IMR-90 (cell line): Measurements from ENCODE around the gene DDX42. TPM values are rescaled to one million over a fixed set of nuclear protein-coding genes. Genes with fewer than 3 reads are reported as not detected.

Experiments
- ATAC-seq: fragments of 200-7000 bp; cut with Tn5 transposase; 2 replicates; pipeline ENCODE4 v1.9.1; 2020; ENCODE audit warnings: low read depth, mild to moderate bottlenecking, moderate library complexity
- BruUV-seq: library from RNA; stranded (reverse); fragments of 400-500 nt; replicated peaks from 2 replicates; lab custom pipeline; 2021; lab: Mats Ljungman, UMichigan
- CTCF ChIA-PET: fragments of 300-600 bp; formaldehyde crosslinking; extraction: SDS; loops from one replicate; lab custom pipeline; 2021; ENCODE audit warnings: antibody characterized with exemption; lab: Yijun Ruan, JAX
- POLR2A ChIA-PET: fragments of 300-600 bp; sonication (Branson Sonifier 250); formaldehyde crosslinking; loops from one replicate; lab custom pipeline; 2022; ENCODE audit warnings: antibody characterized with exemption; ENCODE audit not compliant: unreplicated experiment; lab: Charles Lee
- DNase-seq: peaks from one replicate; pipeline ENCODE4 v3.0.0; 2013
- H2AFZ ChIP-seq: replicated peaks from 2 replicates; pipeline ENCODE3; 2013; ENCODE audit warnings: low read length, mild to moderate bottlenecking; ENCODE audit not compliant: poor library complexity
- H2AK5ac ChIP-seq: 2 replicates; pipeline ENCODE4 v1.6.1; 2013; ENCODE audit warnings: low read depth, low read length, inconsistent platforms
- H2AK9ac ChIP-seq: replicated peaks from 2 replicates; pipeline ENCODE3; 2013; ENCODE audit warnings: mild to moderate bottlenecking, low read depth, low read length, moderate library complexity; ENCODE audit not compliant: poor library complexity
- H2BK120ac ChIP-seq: 2 replicates; pipeline ENCODE4 v1.6.1; 2013; ENCODE audit warnings: low read depth, low read length, inconsistent platforms
- H2BK15ac ChIP-seq: 3 replicates; pipeline ENCODE4 v1.6.1; 2013; ENCODE audit warnings: low read depth, low read length, inconsistent platforms
- H2BK20ac ChIP-seq: 2 replicates; pipeline ENCODE4 v1.6.1; 2013; ENCODE audit warnings: low read depth, mild to moderate bottlenecking, inconsistent platforms, low read length, moderate library complexity
- H2BK5ac ChIP-seq: 2 replicates; pipeline ENCODE4 v1.6.1; 2013; ENCODE audit warnings: mild to moderate bottlenecking, low read depth, low read length, inconsistent platforms; ENCODE audit not compliant: poor library complexity, severe bottlenecking
- H3K14ac ChIP-seq: replicated peaks from 2 replicates; pipeline ENCODE4 v1.6.1; 2013; ENCODE audit warnings: low read depth, low read length, inconsistent platforms
- H3K18ac ChIP-seq: 2 replicates; pipeline ENCODE4 v1.6.1; 2013; ENCODE audit warnings: low read depth, low read length, control low read depth
- H3K23ac ChIP-seq: 2 replicates; pipeline ENCODE4 v1.6.1; 2013; ENCODE audit warnings: low read depth, low read length, inconsistent platforms
- H3K27ac ChIP-seq: 2 replicates; pipeline ENCODE4 v1.5.1; 2013; ENCODE audit warnings: mild to moderate bottlenecking, control low read depth, low read length; ENCODE audit not compliant: insufficient read depth
- H3K27me3 ChIP-seq: 2 replicates; pipeline ENCODE4 v1.6.1; 2013; ENCODE audit warnings: low read length; ENCODE audit not compliant: control insufficient read depth, insufficient read depth
- H3K36me3 ChIP-seq: 2 replicates; pipeline ENCODE4 v1.6.1; 2013; ENCODE audit warnings: low read length, mixed read lengths; ENCODE audit not compliant: control insufficient read depth, insufficient read depth
- H3K4ac ChIP-seq: 2 replicates; pipeline ENCODE4 v1.6.1; 2013; ENCODE audit warnings: low read depth, low read length, inconsistent platforms
- H3K4me1 ChIP-seq: 2 replicates; pipeline ENCODE4 v1.6.1; 2013; ENCODE audit warnings: low read length, mixed read lengths; ENCODE audit not compliant: control insufficient read depth, insufficient read depth
- H3K4me2 ChIP-seq: 2 replicates; pipeline ENCODE4 v1.6.1; 2013; ENCODE audit warnings: low read depth, mild to moderate bottlenecking, control low read depth, low read length, moderate library complexity
- H3K4me3 ChIP-seq: 2 replicates; pipeline ENCODE4 v1.5.1; 2013; ENCODE audit warnings: low read depth, mild to moderate bottlenecking, control low read depth, low read length, moderate library complexity; ENCODE audit not compliant: insufficient read depth
- H3K56ac ChIP-seq: 2 replicates; pipeline ENCODE4 v1.6.1; 2013; ENCODE audit warnings: low read length, inconsistent platforms; ENCODE audit not compliant: insufficient read depth; ENCODE audit errors: extremely low read depth
- H3K79me1 ChIP-seq, 2 experiments: 2 replicates each; pipeline ENCODE4 v1.6.1; 2013; ENCODE audit warnings: low read length in 2 of 2, inconsistent platforms in 1 of 2, low read depth in 1 of 2
- H3K9ac ChIP-seq: 2 replicates; pipeline ENCODE4 v1.6.1; 2013; ENCODE audit warnings: low read depth, low read length, control low read depth
- H3K9me1 ChIP-seq: 2 replicates; pipeline ENCODE4 v1.6.1; 2013; ENCODE audit warnings: low read length, inconsistent platforms; ENCODE audit not compliant: insufficient read depth
- H3K9me3 ChIP-seq: 2 replicates; pipeline ENCODE4 v1.6.1; 2013; ENCODE audit warnings: low read length; ENCODE audit not compliant: control insufficient read depth, insufficient read depth
- H4K20me1 ChIP-seq: 2 replicates; pipeline ENCODE4 v1.6.1; 2013; ENCODE audit warnings: low read length, inconsistent platforms; ENCODE audit not compliant: insufficient read depth
- H4K5ac ChIP-seq: 2 replicates; pipeline ENCODE4 v1.6.1; 2013; ENCODE audit warnings: mild to moderate bottlenecking, low read depth, low read length, control low read depth
- H4K8ac ChIP-seq, 2 experiments: 2 replicates each; pipeline ENCODE4 v1.6.1; 2013; ENCODE audit warnings: low read depth in 2 of 2, low read length in 2 of 2, control low read depth in 1 of 2, inconsistent platforms in 1 of 2
- H4K91ac ChIP-seq: 2 replicates; pipeline ENCODE4 v1.6.1; 2013; ENCODE audit warnings: low read depth, low read length, inconsistent platforms; ENCODE audit not compliant: insufficient read depth
- CHD1 ChIP-seq: IDR thresholded peaks from 2 replicates; pipeline ENCODE4 v1.6.1; 2012; ENCODE audit warnings: low read depth, low read length, improper control_type of control experiment
- CTCF ChIP-seq: conservative IDR thresholded peaks from 2 replicates; pipeline ENCODE4 v1.5.1; 2012; ENCODE audit warnings: mild to moderate bottlenecking, low read depth, low read length, improper control_type of control experiment
- FOS ChIP-seq: fragments of 150-350 bp; IDR thresholded peaks from 2 replicates; pipeline ENCODE4 v1.6.1; 2016; ENCODE audit warnings: low read depth, low read length
- MXI1 ChIP-seq: IDR thresholded peaks from 2 replicates; pipeline ENCODE4 v1.6.1; 2012; ENCODE audit warnings: low read depth, mild to moderate bottlenecking, low read length, moderate library complexity, borderline replicate concordance
- POLR2A ChIP-seq: IDR thresholded peaks from 2 replicates; pipeline ENCODE4 v1.6.1; 2012; ENCODE audit warnings: mild to moderate bottlenecking, low read depth, low read length
- SMC3 ChIP-seq: fragments of 150-350 bp; IDR thresholded peaks from 2 replicates; pipeline ENCODE4 v1.6.1; 2016; ENCODE audit warnings: low read depth, mild to moderate bottlenecking, antibody characterized with exemption, low read length, moderate library complexity
- WGBS, 2 experiments: methylation state at CpG; one replicate each; pipeline versions ENCODE4 v1.1.5 to v1.1.7; 2013; ENCODE audit warnings: missing lambda C conversion rate in 2 of 2; ENCODE audit not compliant: insufficient read length in 1 of 2; ENCODE audit errors: extremely low coverage in 2 of 2; 5-methylcytosine and 5-hydroxymethylcytosine counted together
- dilution Hi-C: fragments of 300-500 bp; cut with HindIII; formaldehyde crosslinking; loops from one replicate; pipeline ENCODE4 v1.14.3; 2018; ENCODE audit warnings: low sequenced_read_pairs; ENCODE audit not compliant: unreplicated experiment
- in situ Hi-C: fragments of 300-500 bp; cut with MboI; formaldehyde crosslinking; loops from 3 replicates; pipeline ENCODE4 v1.14.3; 2019; ENCODE audit warnings: low sequenced_read_pairs, inconsistent platforms, mixed read lengths
- intact Hi-C: fragments of 100-400 bp; cut with micrococcal nuclease; formaldehyde crosslinking; loops from 2 replicates; pipeline ENCODE4 v1.10.0; 2022
- polyA plus RNA-seq, 3 experiments: library from polyadenylated mRNA; depleted of rRNA; stranded (reverse); fragments of >200 nt; gene quantifications; 2 replicates each; pipeline ENCODE4 v1.2.3, GENCODE V29; 2012; ENCODE audit warnings: low replicate concordance in 1 of 3
- total RNA-seq: library from RNA; depleted of rRNA; stranded (reverse); fragments of >200 nt; gene quantifications from 2 replicates; pipeline ENCODE4 v1.2.3, GENCODE V29; 2012
- TF ChIP-seq, protein P1 (sequence below): fragments of 150-350 bp; IDR thresholded peaks from 2 replicates; pipeline ENCODE4 v1.6.1; 2016; ENCODE audit warnings: low read depth, mild to moderate bottlenecking, low read length, moderate library complexity, borderline replicate concordance

DDX42 gene
- total and polyA plus RNA-seq, 2 of the 4 experiments (the other 2 are of a cell fraction), result 75.8 to 91.5 TPM

GRCh38 chr17:63842173-63842539 lies 68.2 kb downstream of the DDX42 start:
- no peaks in the 10 kb centered on the region; the same call in 1 of the 2 replicates for H3K36me3 ChIP-seq
- H4K5ac ChIP-seq, result no peak overlapping the region
- peak overlapping the region; percentile 1 to 70; a peak in 2 of 4 replicates for H4K8ac ChIP-seq
- peak overlapping the region; percentile 59 for H3K14ac ChIP-seq
- DNase-seq (no peak), ATAC-seq (peak; percentile 12)
- peak overlapping the region; percentile 65 for H3K4ac ChIP-seq
- ChIA-PET POLR2A (no interaction called here), CTCF (no interaction called here)
- H3K9me3 ChIP-seq, result no peaks in the 10 kb centered on the region
- H3K9ac ChIP-seq, result peak overlapping the region; percentile 77
- no peak overlapping the region for H3K18ac ChIP-seq
- TF ChIP-seq FOS (no peak), SMC3 (no peak), POLR2A (no peak), CTCF (no peak), CHD1 (no peak), MXI1 (peak; percentile 46; the same call in 1 of the 2 replicates)
- TF ChIP-seq, protein P1, sequence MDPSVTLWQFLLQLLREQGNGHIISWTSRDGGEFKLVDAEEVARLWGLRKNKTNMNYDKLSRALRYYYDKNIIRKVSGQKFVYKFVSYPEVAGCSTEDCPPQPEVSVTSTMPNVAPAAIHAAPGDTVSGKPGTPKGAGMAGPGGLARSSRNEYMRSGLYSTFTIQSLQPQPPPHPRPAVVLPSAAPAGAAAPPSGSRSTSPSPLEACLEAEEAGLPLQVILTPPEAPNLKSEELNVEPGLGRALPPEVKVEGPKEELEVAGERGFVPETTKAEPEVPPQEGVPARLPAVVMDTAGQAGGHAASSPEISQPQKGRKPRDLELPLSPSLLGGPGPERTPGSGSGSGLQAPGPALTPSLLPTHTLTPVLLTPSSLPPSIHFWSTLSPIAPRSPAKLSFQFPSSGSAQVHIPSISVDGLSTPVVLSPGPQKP, result no peak
- no peaks in the 10 kb centered on the region for H3K27me3 ChIP-seq
- H3K9me1 ChIP-seq, result peaks cover 12% of the 10 kb centered on the region
- H3K27ac ChIP-seq, result peak overlapping the region; percentile 84
- H2AFZ ChIP-seq, result peak overlapping the region; percentile 96
- peak overlapping the region; percentile 97 for H3K23ac ChIP-seq
- H4K20me1 ChIP-seq, result peaks cover 34% of the 10 kb centered on the region
- no TSS peak for BruUV-seq
- H3K4me3 ChIP-seq, result peak overlapping the region; percentile 81
- H2AK9ac ChIP-seq, result peak overlapping the region; percentile 91
- peak overlapping the region; percentile 79; the same call in 1 of the 2 replicates for H3K56ac ChIP-seq
- peak overlapping the region; percentile 58; the same call in 1 of the 2 replicates for H4K91ac ChIP-seq
- H3K4me2 ChIP-seq, result peak overlapping the region; percentile 94
- intact Hi-C loops (no loop called here), dilution Hi-C loops (no loop called here), in situ Hi-C loops (no loop called here)
- peak overlapping the region; percentile 51 for H2BK5ac ChIP-seq
- peak overlapping the region; percentile 28; the same call in 1 of the 2 replicates for H2AK5ac ChIP-seq
- no peak overlapping the region for H2BK20ac ChIP-seq
- peaks cover 23% of the 10 kb centered on the region for H3K4me1 ChIP-seq
- H2BK15ac ChIP-seq, result no peak overlapping the region
- peaks cover 6 to 49% of the 10 kb centered on the region in 2 experiments; a peak in 3 of 4 replicates for H3K79me1 ChIP-seq
- 0% methylated on average over 4 of the region's 36 CpGs; no CpG with 5 or more reads in 1 of the 2 experiments for WGBS, 2 experiments
- no peak overlapping the region for H2BK120ac ChIP-seq
